H9 (cell line): ENCODE data around the gene KRT35. TPM values are rescaled to one million over a fixed set of nuclear protein-coding genes. Genes with fewer than 3 reads are reported as not detected.

ENCODE experiments used
- DNase-seq: peaks from one replicate; pipeline ENCODE4 v3.0.0-alpha.2; 2017
- H2AFZ ChIP-seq: one replicate; pipeline ENCODE4 v1.6.1; 2013; ENCODE audit warnings: mild to moderate bottlenecking, low read length, control low read depth, moderate library complexity
- H2AK5ac ChIP-seq: 2 replicates; pipeline ENCODE4 v1.6.1; 2013; ENCODE audit warnings: low read length, control low read depth, mixed read lengths; ENCODE audit not compliant: insufficient read length
- H2BK120ac ChIP-seq: one replicate; pipeline ENCODE4 v1.6.1; 2013; ENCODE audit warnings: low read depth, mild to moderate bottlenecking, low read length, control low read depth, inconsistent platforms; ENCODE audit not compliant: poor library complexity, severe bottlenecking
- H2BK12ac ChIP-seq: 2 replicates; pipeline ENCODE4 v1.6.1; 2013; ENCODE audit warnings: low read length, control low read depth, mixed read lengths, low read depth; ENCODE audit not compliant: insufficient read length
- H2BK15ac ChIP-seq: 2 replicates; pipeline ENCODE4 v1.6.1; 2013; ENCODE audit warnings: low read depth, low read length, control low read depth
- H2BK20ac ChIP-seq: one replicate; pipeline ENCODE4 v1.6.1; 2013; ENCODE audit warnings: low read depth, mild to moderate bottlenecking, low read length, control low read depth, inconsistent platforms; ENCODE audit not compliant: poor library complexity, severe bottlenecking
- H2BK5ac ChIP-seq: 2 replicates; pipeline ENCODE4 v1.6.1; 2013; ENCODE audit warnings: low read length, control low read depth, mixed read lengths; ENCODE audit not compliant: insufficient read length
- H3K14ac ChIP-seq: 2 replicates; pipeline ENCODE4 v1.6.1; 2013; ENCODE audit warnings: low read length, control low read depth; ENCODE audit not compliant: insufficient read depth
- H3K18ac ChIP-seq: 2 replicates; pipeline ENCODE4 v1.6.1; 2013; ENCODE audit warnings: low read depth, mild to moderate bottlenecking, mixed read lengths, low read length, control low read depth; ENCODE audit not compliant: insufficient read length
- H3K23ac ChIP-seq: 2 replicates; pipeline ENCODE4 v1.6.1; 2013; ENCODE audit warnings: low read length, control low read depth, mixed read lengths, low read depth; ENCODE audit not compliant: insufficient read length
- H3K23me2 ChIP-seq: 2 replicates; pipeline ENCODE4 v1.6.1; 2013; ENCODE audit warnings: low read depth, mild to moderate bottlenecking, mixed read lengths, low read length, control low read depth; ENCODE audit not compliant: insufficient read length, poor library complexity, severe bottlenecking
- H3K27ac ChIP-seq: 2 replicates; pipeline ENCODE4 v1.5.1; 2013; ENCODE audit warnings: low read length, control low read depth, mixed read lengths, low read depth; ENCODE audit not compliant: insufficient read length
- H3K27me3 ChIP-seq: 2 replicates; pipeline ENCODE4 v1.6.1; 2013; ENCODE audit warnings: low read length, control low read depth, inconsistent platforms; ENCODE audit not compliant: insufficient read depth
- H3K4ac ChIP-seq: 2 replicates; pipeline ENCODE4 v1.6.1; 2013; ENCODE audit warnings: low read depth, mild to moderate bottlenecking, control low read depth, inconsistent platforms, low read length, moderate library complexity
- H3K4me1 ChIP-seq: 2 replicates; pipeline ENCODE4 v1.6.1; 2013; ENCODE audit warnings: low read length, control low read depth, inconsistent platforms; ENCODE audit not compliant: insufficient read depth
- H3K4me2 ChIP-seq: 2 replicates; pipeline ENCODE4 v1.6.1; 2013; ENCODE audit warnings: low read length, control low read depth, mixed read lengths; ENCODE audit not compliant: insufficient read length, insufficient read depth
- H3K56ac ChIP-seq: 2 replicates; pipeline ENCODE4 v1.6.1; 2013; ENCODE audit warnings: low read depth, mild to moderate bottlenecking, mixed read lengths, low read length, control low read depth; ENCODE audit not compliant: insufficient read length
- H3K79me1 ChIP-seq: 2 replicates; pipeline ENCODE4 v1.6.1; 2013; ENCODE audit warnings: low read depth, mild to moderate bottlenecking, moderate library complexity, low read length, control low read depth, inconsistent platforms; ENCODE audit not compliant: insufficient read depth, poor library complexity, severe bottlenecking
- H3K79me2 ChIP-seq: 2 replicates; pipeline ENCODE4 v1.6.1; 2013; ENCODE audit warnings: low read length, control low read depth, inconsistent platforms; ENCODE audit not compliant: insufficient read depth
- H3K9ac ChIP-seq: 2 replicates; pipeline ENCODE4 v1.6.1; 2013; ENCODE audit warnings: low read length, control low read depth, mixed read lengths; ENCODE audit not compliant: insufficient read length; ENCODE audit errors: extremely low read depth
- H3K9me3 ChIP-seq: one replicate; pipeline ENCODE4 v1.6.1; 2013; ENCODE audit warnings: low read depth, low read length, inconsistent platforms; ENCODE audit not compliant: control insufficient read depth
- H3T11ph ChIP-seq: one replicate; pipeline ENCODE4 v1.6.1; 2013; ENCODE audit warnings: mild to moderate bottlenecking, low read length, control low read depth, inconsistent platforms
- H4K20me1 ChIP-seq: one replicate; pipeline ENCODE4 v1.6.1; 2013; ENCODE audit not compliant: control insufficient read depth, insufficient read length, insufficient read depth
- H4K5ac ChIP-seq: 2 replicates; pipeline ENCODE4 v1.6.1; 2013; ENCODE audit warnings: low read depth, mild to moderate bottlenecking, mixed read lengths, low read length, control low read depth; ENCODE audit not compliant: insufficient read length
- H4K8ac ChIP-seq: replicated peaks from 2 replicates; pipeline ENCODE4 v1.6.1; 2013; ENCODE audit warnings: low read length, control low read depth, mixed read lengths, low read depth; ENCODE audit not compliant: insufficient read length
- H4K91ac ChIP-seq: 2 replicates; pipeline ENCODE4 v1.6.1; 2013; ENCODE audit warnings: low read depth, mild to moderate bottlenecking, moderate library complexity, mixed read lengths, low read length, control low read depth; ENCODE audit not compliant: insufficient read length
- H3K27ac Mint-ChIP-seq, 3 experiments: 2 replicates in 2 of 3; 3 replicates in 1 of 3; pipeline ENCODE4 v1.8.0; 2020 to 2021; ENCODE audit warnings: mixed read lengths in 3 of 3, mild to moderate bottlenecking in 1 of 3, moderate library complexity in 1 of 3
- H3K27me3 Mint-ChIP-seq: 2 replicates; pipeline ENCODE4 v1.8.0; 2021; ENCODE audit warnings: low read depth, mild to moderate bottlenecking, moderate library complexity, mixed read lengths
- H3K36me3 Mint-ChIP-seq, 3 experiments: 2 replicates in 2 of 3; 3 replicates in 1 of 3; pipeline ENCODE4 v1.8.0; 2020 to 2021; ENCODE audit warnings: low read depth in 3 of 3, mixed read lengths in 3 of 3; ENCODE audit not compliant: insufficient read depth in 1 of 3
- H3K4me1 Mint-ChIP-seq, 2 experiments: 2 replicates each; pipeline ENCODE4 v1.8.0; 2020; ENCODE audit warnings: mixed read lengths in 2 of 2
- H3K4me3 Mint-ChIP-seq, 2 experiments: 2 replicates in 1 of 2; 3 replicates in 1 of 2; pipeline ENCODE4 v1.8.0; 2020 to 2021; ENCODE audit warnings: mild to moderate bottlenecking in 2 of 2, mixed read lengths in 2 of 2, moderate library complexity in 1 of 2
- H3K9me3 Mint-ChIP-seq, 2 experiments: 2 replicates in 1 of 2; 3 replicates in 1 of 2; pipeline ENCODE4 v1.8.0; 2020; ENCODE audit warnings: mild to moderate bottlenecking in 2 of 2, mixed read lengths in 2 of 2, moderate library complexity in 1 of 2
- WGBS: extraction: QIAGEN DNeasy Blood & Tissue Kit; methylation state at CpG from one replicate; pipeline ENCODE4 v1.1.7; 2013; ENCODE audit warnings: missing lambda C conversion rate, low lambda C conversion rate, mixed read lengths; ENCODE audit not compliant: insufficient read length; ENCODE audit errors: extremely low coverage; 5-methylcytosine and 5-hydroxymethylcytosine counted together
- total RNA-seq: library from RNA; stranded (reverse); gene quantifications from 2 replicates; pipeline ENCODE4 v1.2.1, GENCODE V29; 2021
- TF ChIP-seq, protein P1 (sequence below): fragments of 200-600 bp; sonication (generic); conservative IDR thresholded peaks from 3 replicates; pipeline ENCODE4 v1.8.0; 2021; ENCODE audit warnings: antibody characterized with exemption, mild to moderate bottlenecking

The KRT35 gene
- total RNA-seq, 1 experiment from 2014 or later, result not detected

DNA sequence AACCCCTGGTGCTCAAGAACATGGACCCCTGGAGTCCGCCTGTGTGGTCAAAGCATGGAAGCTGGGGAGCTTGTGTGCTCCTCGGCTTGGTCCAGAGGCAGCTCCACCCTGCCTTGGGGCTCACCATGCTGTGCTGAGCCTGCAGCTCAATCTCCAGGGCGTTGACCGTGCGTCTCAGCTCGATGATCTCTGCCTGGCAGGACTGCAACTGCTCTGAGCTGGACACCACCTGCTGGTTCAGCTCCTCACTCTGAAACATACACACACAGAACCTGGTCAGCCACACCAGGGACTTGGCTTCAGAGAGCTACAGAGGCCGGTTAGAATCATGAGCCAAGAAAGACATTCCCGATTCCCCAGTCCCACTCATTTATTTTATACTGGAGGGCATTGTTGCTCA lies 2.7 kb downstream of the KRT35 start:
- Histone ChIP-seq H4K20me1 (no peaks in the 10 kb centered on the region), H3K14ac (no peak overlapping the region), H3K23ac (no peak overlapping the region), H3K18ac (no peak overlapping the region), H2BK12ac (no peak overlapping the region), H3K79me1 (no peaks in the 10 kb centered on the region), H3K4me1 (no peaks in the 10 kb centered on the region), H4K91ac (no peak overlapping the region), H2BK20ac (no peak overlapping the region), H2AK5ac (no peak overlapping the region), H3K9ac (no peak overlapping the region), H2AFZ (no peak overlapping the region), H3K9me3 (no peaks in the 10 kb centered on the region), H3K27ac (no peak overlapping the region), H2BK120ac (no peak overlapping the region), H3K56ac (no peak overlapping the region), H3T11ph (no peak overlapping the region), H4K8ac (no peak overlapping the region), H2BK15ac (no peak overlapping the region), H2BK5ac (no peak overlapping the region), H3K79me2 (no peaks in the 10 kb centered on the region), H3K27me3 (no peaks in the 10 kb centered on the region), H3K4me2 (no peak overlapping the region), H3K4ac (no peak overlapping the region), H3K23me2 (no peaks in the 10 kb centered on the region), H4K5ac (no peak overlapping the region)
- H3K27ac Mint-ChIP-seq, result no peak overlapping the region
- TF ChIP-seq, protein P1, sequence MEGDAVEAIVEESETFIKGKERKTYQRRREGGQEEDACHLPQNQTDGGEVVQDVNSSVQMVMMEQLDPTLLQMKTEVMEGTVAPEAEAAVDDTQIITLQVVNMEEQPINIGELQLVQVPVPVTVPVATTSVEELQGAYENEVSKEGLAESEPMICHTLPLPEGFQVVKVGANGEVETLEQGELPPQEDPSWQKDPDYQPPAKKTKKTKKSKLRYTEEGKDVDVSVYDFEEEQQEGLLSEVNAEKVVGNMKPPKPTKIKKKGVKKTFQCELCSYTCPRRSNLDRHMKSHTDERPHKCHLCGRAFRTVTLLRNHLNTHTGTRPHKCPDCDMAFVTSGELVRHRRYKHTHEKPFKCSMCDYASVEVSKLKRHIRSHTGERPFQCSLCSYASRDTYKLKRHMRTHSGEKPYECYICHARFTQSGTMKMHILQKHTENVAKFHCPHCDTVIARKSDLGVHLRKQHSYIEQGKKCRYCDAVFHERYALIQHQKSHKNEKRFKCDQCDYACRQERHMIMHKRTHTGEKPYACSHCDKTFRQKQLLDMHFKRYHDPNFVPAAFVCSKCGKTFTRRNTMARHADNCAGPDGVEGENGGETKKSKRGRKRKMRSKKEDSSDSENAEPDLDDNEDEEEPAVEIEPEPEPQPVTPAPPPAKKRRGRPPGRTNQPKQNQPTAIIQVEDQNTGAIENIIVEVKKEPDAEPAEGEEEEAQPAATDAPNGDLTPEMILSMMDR, result no peak
- H3K9me3 Mint-ChIP-seq, result no peaks in the 10 kb centered on the region
- H3K4me3 Mint-ChIP-seq, result no peak overlapping the region
- WGBS, result no CpG with 5 or more reads among the region's 8 CpGs
- H3K4me1 Mint-ChIP-seq, result peaks cover 0 to under 1% of the 10 kb centered on the region in 2 experiments; a peak in 1 of 4 replicates
- H3K27me3 Mint-ChIP-seq, result peaks cover 2% of the 10 kb centered on the region
- no peak for DNase-seq
- H3K36me3 Mint-ChIP-seq, result no peaks in the 10 kb centered on the region
